ENCODE measurements around the gene ABCA4.

The ABCA4 gene

DNA sequence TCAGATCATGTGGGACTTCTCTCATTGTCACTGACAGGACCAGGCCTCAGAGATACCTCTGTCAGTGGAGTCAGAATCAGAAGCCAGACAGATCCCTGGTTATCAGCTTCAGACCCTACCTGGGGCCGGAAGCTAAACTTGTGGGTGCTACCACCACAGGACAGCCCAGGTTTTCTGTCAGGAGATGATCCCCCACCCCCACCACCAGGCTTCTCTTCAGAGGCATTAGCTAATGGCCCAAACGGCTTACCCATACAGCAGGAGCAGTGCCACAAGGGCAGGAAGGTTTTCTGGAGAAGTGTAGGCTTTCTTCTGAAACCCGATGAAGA, 105.5 kb downstream of the ABCA4 start:
- H3K4me2 ChIP-seq (ENCODE audit: insufficient read depth, low read length) = no peak overlapping the region
- H3K27ac ChIP-seq (ENCODE audit: low read length) = no peak overlapping the region
- no peak for ATAC-seq (ENCODE audit: insufficient read depth, low read depth)
- H3K9ac ChIP-seq (ENCODE audit: low read depth, low read length) = no peak overlapping the region
- no peaks in the 10 kb centered on the region for H3K36me3 ChIP-seq (ENCODE audit: insufficient read depth, low read length)
- H2AFZ ChIP-seq (ENCODE audit: low read depth, low read length) = no peak overlapping the region
- H4K20me1 ChIP-seq (ENCODE audit: insufficient read depth, low read length) = no peaks in the 10 kb centered on the region
- no peak overlapping the region for H3K4me3 ChIP-seq (ENCODE audit: low read depth in 1 of 2, low read length in 2 of 2)
- H3K9me3 ChIP-seq (ENCODE audit: insufficient read depth, low read length, severe bottlenecking) = no peaks in the 10 kb centered on the region
- peaks cover 20% of the 10 kb centered on the region for H3K4me1 ChIP-seq (ENCODE audit: insufficient read depth, low read length)
- no peak for DNase-seq
- H3K27me3 ChIP-seq (ENCODE audit: insufficient read depth, low read length, poor library complexity) = no peaks in the 10 kb centered on the region
- no peak for TF ChIP-seq EZH2 (IDR thresholded peaks at IDR 0.05; ENCODE audit: borderline replicate concordance, low read depth, low read length, severe bottlenecking)
- TF ChIP-seq, protein P1, sequence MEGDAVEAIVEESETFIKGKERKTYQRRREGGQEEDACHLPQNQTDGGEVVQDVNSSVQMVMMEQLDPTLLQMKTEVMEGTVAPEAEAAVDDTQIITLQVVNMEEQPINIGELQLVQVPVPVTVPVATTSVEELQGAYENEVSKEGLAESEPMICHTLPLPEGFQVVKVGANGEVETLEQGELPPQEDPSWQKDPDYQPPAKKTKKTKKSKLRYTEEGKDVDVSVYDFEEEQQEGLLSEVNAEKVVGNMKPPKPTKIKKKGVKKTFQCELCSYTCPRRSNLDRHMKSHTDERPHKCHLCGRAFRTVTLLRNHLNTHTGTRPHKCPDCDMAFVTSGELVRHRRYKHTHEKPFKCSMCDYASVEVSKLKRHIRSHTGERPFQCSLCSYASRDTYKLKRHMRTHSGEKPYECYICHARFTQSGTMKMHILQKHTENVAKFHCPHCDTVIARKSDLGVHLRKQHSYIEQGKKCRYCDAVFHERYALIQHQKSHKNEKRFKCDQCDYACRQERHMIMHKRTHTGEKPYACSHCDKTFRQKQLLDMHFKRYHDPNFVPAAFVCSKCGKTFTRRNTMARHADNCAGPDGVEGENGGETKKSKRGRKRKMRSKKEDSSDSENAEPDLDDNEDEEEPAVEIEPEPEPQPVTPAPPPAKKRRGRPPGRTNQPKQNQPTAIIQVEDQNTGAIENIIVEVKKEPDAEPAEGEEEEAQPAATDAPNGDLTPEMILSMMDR (IDR thresholded peaks at IDR 0.05; ENCODE audit: borderline replicate concordance, extremely low read depth, low read length, poor library complexity, severe bottlenecking) = no peak
- no peaks in the 10 kb centered on the region for H3K79me2 ChIP-seq (ENCODE audit: insufficient read depth, low read length)

DNA sequence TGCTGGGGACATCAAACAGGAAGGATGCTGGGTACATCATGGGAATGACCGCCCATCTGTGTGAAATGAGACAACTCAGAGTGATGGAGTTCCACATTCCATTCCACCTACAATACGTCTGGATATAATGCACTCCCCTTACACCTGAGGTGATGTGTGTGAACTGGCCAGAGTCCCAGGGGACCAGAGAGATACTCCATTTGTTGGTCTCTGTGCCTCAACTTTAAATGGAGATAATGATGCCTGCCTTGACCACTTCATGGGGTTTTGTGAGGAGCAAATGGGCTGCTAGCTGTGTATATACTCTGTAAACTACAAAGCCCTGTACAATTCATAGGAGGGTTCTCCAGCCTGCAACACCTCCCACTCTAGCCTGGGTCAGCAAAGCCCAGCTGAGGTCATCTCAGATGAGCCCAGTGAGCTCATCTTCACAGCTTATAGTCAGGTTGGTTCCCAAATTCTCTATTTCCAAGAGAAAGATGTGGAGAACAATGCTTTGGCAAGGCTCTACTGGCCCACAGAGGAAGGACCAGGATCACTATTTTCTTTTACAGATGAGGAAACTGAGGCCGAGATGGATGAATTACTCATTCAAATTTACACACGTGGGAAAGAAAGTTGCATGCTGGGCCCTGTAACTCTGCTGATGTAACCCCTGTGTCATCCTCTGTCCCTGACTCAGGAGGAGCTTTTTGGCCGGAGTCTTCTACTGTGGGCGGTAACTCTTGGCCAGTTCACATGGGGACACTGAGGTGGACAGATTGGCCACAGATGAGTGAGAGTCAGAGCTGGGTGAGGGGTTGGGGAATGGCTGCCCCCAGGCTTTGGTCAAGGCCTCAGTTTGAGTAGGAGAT, 106.1 kb downstream of the ABCA4 start:
- Histone ChIP-seq H4K20me1 (ENCODE audit: insufficient read depth, low read length) (no peaks in the 10 kb centered on the region), H2AFZ (ENCODE audit: low read depth, low read length) (no peak overlapping the region), H3K4me1 (ENCODE audit: insufficient read depth, low read length) (peaks cover 20% of the 10 kb centered on the region), H3K36me3 (ENCODE audit: insufficient read depth, low read length) (no peaks in the 10 kb centered on the region), H3K4me3 (ENCODE audit: low read depth in 1 of 2, low read length in 2 of 2) (no peak overlapping the region), H3K9me3 (ENCODE audit: insufficient read depth, low read length, severe bottlenecking) (no peaks in the 10 kb centered on the region), H3K4me2 (ENCODE audit: insufficient read depth, low read length) (no peak overlapping the region), H3K27me3 (ENCODE audit: insufficient read depth, low read length, poor library complexity) (no peaks in the 10 kb centered on the region), H3K9ac (ENCODE audit: low read depth, low read length) (no peak overlapping the region), H3K27ac (ENCODE audit: low read length) (no peak overlapping the region), H3K79me2 (ENCODE audit: insufficient read depth, low read length) (no peaks in the 10 kb centered on the region)
- no peak for DNase-seq
- TF ChIP-seq, protein P1 (IDR thresholded peaks at IDR 0.05; ENCODE audit: borderline replicate concordance, extremely low read depth, low read length, poor library complexity, severe bottlenecking) = no peak
- no peak for TF ChIP-seq EZH2 (IDR thresholded peaks at IDR 0.05; ENCODE audit: borderline replicate concordance, low read depth, low read length, severe bottlenecking)
- no peak for ATAC-seq (ENCODE audit: insufficient read depth, low read depth)

DNA sequence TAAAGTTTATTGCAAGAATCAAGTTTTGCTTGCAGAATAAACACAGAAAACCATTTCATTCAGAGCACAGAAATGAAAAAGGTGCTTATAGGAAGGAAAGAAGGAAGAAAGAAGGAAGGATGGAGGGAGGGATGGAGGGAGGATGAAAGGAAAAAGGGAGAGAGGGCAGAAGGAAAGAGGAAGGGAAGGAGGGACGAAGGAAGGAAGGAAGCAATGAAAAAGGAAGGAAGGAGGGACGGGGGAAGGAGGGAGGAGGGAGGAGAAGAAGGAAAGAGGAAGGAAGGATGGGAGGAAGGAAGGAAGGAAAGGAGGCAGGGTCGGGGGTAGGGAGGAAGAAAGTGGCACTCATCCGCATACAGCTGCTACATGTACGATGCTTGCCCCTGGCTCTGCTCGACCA, 106.9 kb downstream of the ABCA4 start:
- TF ChIP-seq, protein P1 (IDR thresholded peaks at IDR 0.05; ENCODE audit: borderline replicate concordance, extremely low read depth, low read length, poor library complexity, severe bottlenecking) = no peak
- TF ChIP-seq EZH2 (IDR thresholded peaks at IDR 0.05; ENCODE audit: borderline replicate concordance, low read depth, low read length, severe bottlenecking) = no peak
- Histone ChIP-seq H3K27me3 (ENCODE audit: insufficient read depth, low read length, poor library complexity) (no peaks in the 10 kb centered on the region), H3K4me1 (ENCODE audit: insufficient read depth, low read length) (peaks cover 20% of the 10 kb centered on the region), H4K20me1 (ENCODE audit: insufficient read depth, low read length) (no peaks in the 10 kb centered on the region), H3K4me3 (ENCODE audit: low read depth in 1 of 2, low read length in 2 of 2) (no peak overlapping the region), H3K9ac (ENCODE audit: low read depth, low read length) (no peak overlapping the region), H3K27ac (ENCODE audit: low read length) (no peak overlapping the region), H3K36me3 (ENCODE audit: insufficient read depth, low read length) (no peaks in the 10 kb centered on the region), H3K4me2 (ENCODE audit: insufficient read depth, low read length) (no peak overlapping the region), H3K79me2 (ENCODE audit: insufficient read depth, low read length) (no peaks in the 10 kb centered on the region), H3K9me3 (ENCODE audit: insufficient read depth, low read length, severe bottlenecking) (no peaks in the 10 kb centered on the region), H2AFZ (ENCODE audit: low read depth, low read length) (no peak overlapping the region)
- DNase-seq = no peak
- ATAC-seq (ENCODE audit: insufficient read depth, low read depth) = no peak

All from DND-41 (cell line).